ENCODE measurements around the gene PGA3. TPM values are rescaled to one million over a fixed set of nuclear protein-coding genes. Genes with fewer than 3 reads are reported as not detected.
"Not testable (repeated sequence)": the region's sequence is repeated elsewhere in the genome, so short reads cannot be mapped to it uniquely, and the experiment has no call there.

PGA3 gene
- total RNA-seq, 1 experiment from 2014 or later: not detected

- DNase-seq (ENCODE audit: low spot score): no peak
Observed at GRCh38 chr11:61171907-61172306, 31.4 kb upstream of the PGA3 start.

DNA sequence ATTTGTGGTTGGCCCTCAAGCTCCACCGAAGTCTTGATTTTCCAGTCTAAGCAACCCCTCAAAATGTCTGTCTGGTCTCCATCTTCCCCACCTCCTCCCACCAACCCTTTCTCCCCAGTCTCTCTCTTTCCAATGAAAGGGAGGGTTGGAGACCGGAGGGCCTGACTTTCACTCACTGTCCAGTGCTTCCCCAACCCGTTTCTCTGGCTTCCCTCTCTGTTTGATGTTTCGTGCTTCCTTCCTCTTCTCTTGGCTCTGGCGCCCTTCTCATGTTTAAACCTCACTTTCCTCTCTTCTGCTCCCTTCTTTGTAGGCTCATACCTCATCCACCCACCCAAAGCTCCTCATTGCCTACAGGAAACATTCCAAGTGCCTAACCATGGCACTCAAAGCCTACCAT is 31.0 kb upstream of the PGA3 start:
- no peak for DNase-seq (ENCODE audit: low spot score)

GRCh38 chr11:61172888-61173287 is 30.4 kb upstream of the PGA3 start:
- no peak for DNase-seq (ENCODE audit: low spot score)

DNA sequence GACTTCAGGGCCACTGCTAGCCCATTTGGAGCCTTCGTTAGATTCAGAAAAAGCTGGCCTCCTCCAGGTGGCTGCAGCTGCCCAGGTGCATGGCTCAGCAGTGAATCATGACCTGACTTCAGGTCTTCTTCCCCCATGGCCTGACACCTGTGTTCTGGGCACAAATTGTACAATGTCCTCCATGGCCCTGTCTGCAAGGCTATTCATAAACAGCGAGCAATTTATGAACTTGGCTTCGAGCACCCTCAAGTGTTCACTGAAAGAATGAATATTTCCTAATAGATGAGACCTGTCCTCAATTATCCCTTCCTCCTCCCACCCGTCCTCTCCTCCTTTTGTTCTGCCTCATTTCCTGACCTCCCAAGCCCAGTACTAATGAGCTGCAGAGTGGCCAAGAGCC is 29.9 kb upstream of the PGA3 start:
- DNase-seq (ENCODE audit: low spot score): peak; percentile 81

DNA sequence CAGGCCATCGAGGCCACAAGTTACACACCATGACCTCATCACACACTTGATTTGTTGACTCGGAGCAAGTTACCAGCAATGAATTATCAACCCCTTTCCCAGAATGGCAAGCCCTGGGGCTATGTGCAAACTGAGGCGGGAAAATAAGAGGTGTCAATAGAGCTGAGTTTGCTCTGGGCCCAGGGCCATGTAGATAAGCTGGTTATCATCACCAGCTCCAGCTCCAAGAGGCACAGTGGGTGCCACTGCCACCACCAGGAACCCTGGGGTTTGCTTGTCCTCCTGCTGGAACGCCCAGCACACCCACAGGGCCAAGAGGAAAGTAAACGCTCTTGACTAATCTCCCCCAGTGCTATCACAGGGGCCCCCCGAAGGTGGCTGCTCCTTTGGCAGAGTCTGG is 29.0 kb upstream of the PGA3 start:
- DNase-seq (ENCODE audit: low spot score): no peak

DNA sequence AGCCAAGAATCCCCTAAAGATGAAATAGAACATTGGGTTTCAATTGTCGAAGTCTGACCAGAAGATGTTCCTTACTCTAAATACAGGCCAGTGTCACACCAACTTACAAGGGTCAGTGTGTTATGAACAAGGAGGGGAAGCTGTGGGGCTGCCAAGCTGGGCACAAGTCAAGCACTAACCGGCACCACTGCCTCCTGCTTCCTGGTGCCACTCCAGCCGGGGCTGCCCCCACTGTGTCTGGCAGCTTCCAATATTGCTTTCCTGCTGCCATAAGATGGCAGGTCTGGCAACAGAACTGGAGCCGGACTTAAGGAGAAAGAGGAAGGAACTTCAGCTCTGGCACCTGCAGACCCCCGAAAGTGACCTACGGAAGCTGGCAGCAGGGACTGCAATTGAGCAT is 28.4 kb upstream of the PGA3 start:
- no peak for DNase-seq (ENCODE audit: low spot score)

DNA sequence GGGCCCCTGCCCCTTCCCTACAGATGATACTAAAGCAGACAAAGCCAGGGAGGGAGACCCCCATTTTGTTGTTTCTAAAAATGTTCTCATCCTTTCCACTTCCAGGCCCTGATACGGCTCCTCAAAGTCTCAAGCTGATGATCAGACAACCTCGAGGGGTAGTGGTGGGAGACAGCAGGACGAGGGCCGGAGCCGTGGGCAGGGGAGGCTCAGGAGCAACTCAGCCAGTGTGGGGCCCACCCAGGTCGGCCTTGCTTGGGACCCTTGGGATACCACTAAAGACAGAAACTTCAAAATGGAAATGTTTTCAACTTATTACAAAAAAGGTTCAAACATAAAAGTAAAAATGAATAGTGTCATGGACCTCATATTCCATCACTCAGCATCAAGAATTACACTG is 26.9 kb upstream of the PGA3 start:
- DNase-seq (ENCODE audit: low spot score): no peak

- DNase-seq (ENCODE audit: low spot score): not testable (repeated sequence)
Observed at GRCh38 chr11:61180205-61180604, 23.1 kb upstream of the PGA3 start.

- no peak for DNase-seq (ENCODE audit: low spot score)
Observed at GRCh38 chr11:61181489-61181888, 21.8 kb upstream of the PGA3 start.

DNA sequence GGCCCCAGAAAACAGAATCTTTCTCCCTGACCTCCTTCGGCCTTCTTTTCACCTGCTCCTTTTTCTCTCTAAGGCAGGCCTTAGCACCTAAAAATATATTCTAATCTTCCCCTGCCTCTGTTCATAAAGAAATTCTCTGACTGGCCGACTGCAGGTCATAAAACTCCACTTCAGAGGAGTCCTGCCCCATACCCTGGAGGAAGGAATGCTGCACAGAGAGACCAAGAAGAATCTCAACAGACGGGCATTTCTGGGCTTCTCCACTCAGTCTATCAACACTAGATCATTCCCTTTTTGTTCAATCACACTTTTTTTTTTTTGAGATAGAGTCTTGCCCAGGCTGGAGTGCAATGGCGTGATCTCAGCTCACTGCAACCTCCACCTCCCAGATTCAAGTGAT is 19.7 kb upstream of the PGA3 start:
- DNase-seq (ENCODE audit: low spot score): peak; percentile 20

DNA sequence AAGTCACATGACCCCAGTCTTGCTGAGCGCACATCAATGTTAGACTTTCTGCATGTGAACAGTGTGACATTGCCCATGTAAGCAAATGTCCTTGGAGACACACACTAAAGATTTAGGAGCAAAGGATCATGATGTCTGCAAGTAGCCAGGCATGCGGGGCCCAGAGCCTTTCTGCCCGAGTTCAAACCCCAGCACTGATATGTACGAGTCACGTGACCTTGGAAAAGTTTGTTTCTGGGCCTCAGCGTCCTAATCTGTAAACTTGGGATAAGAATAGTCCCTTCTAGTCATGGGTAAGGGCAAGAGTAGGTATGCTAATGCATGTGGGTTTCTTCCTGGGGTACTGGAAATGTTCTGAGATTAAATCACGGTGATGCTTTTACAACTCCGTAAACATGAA is 16.8 kb upstream of the PGA3 start:
- DNase-seq (ENCODE audit: low spot score): no peak

- DNase-seq (ENCODE audit: low spot score): peak; percentile 95
Observed at GRCh38 chr11:61187505-61188130, 15.7 kb upstream of the PGA3 start.

- DNase-seq (ENCODE audit: low spot score): no peak
Observed at GRCh38 chr11:61189933-61190332, 13.4 kb upstream of the PGA3 start.

DNA sequence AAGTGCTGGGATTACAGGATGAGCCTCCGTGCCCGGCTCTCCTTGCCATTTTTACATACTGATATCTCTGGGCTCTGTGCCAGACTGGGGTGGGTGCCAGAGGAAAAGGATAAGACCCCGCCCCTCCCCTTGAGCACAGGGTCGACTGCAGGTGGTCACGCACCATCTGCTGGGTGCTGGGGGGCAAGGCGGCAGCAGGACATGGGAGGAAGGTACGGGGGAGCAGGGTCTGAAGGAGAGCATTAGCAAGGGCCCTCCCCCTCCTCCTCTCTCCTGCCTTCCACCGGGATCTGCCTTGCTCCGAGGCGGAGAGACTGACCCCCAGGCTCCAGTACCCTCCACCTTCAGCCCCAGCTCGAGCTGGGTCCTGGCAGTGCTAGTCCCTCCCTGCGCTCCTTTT is 9.7 kb upstream of the PGA3 start:
- no peak for DNase-seq (ENCODE audit: low spot score)

DNA sequence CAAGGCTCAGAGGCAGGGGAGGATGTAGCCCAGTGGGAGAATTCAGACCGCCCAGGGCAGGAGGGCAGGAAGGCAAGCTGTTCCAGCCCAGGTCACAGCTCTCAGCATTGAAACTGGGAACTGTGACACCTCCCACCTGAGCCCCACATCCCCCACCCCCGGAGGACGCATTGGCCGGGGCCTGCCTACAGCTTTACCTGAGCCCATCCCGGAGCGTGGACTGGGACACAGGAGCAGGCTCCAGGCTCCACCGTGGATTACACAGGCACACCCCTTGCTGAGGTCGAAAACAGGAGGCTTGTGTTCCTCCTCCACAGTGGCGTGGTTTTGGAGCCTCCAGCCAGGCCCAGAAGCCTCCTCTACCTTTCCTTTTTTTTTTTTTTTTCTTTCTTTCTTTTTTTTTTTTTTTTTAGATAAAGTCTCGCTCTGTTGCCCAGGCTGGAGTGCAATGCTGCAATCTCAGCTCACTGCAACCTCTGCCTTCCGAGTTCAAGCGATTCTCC is 9.1 kb upstream of the PGA3 start:
- DNase-seq (ENCODE audit: low spot score): no peak

DNA sequence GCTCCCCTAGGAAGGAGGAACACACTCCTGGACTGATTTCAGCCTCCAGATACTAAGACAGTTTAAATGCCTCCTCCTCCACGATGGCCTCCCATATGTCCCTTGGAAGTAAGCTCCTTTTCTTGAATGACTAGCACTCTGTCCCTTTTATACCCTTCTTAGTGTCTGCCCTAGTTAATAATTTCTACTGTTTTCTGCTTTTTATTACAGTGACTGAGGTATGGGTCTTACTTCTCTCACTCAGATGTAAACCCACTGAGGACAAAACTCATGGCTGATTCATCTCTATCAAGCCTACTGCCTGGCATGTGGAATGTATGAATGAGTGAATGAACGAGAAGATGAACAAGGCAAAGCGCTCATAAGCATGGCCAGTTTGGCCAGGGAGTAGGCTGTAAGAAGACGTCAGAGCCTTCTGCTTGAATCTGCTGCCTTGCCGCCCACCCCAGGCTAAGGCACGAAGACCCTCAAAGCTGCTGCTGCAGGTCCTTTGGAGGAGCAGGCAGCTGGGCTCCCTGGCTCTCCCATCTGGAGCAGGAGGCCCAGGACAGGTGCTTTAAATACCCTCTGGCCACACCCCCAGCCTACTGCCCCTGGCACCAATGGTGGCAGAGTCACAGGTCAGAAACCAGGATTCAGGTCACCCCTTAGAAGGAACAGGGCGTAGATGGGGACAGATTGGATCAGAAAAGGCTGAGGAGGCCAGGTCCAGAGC is 8.2 kb upstream of the PGA3 start:
- DNase-seq (ENCODE audit: low spot score): no peak

DNA sequence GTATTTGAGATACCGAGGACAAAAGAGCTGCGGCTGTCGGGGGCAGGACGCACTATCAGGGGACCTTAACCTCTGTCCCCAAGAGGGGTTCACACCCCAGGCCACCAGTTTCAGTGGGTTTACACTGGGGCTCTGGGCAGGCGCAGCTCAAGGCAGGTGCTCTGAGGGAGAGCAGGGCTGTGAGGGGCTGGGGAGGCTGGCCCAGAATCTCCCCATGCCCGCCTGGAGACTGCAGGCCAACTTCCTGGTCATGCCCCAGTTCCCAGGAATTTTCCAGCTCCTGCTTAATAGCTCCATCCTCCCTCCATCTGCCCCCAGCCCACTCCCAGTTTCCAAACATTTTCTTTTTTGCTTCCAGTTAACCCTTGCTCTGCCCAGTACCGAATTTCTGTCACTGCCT is 7.6 kb upstream of the PGA3 start:
- DNase-seq (ENCODE audit: low spot score): no peak

DNA sequence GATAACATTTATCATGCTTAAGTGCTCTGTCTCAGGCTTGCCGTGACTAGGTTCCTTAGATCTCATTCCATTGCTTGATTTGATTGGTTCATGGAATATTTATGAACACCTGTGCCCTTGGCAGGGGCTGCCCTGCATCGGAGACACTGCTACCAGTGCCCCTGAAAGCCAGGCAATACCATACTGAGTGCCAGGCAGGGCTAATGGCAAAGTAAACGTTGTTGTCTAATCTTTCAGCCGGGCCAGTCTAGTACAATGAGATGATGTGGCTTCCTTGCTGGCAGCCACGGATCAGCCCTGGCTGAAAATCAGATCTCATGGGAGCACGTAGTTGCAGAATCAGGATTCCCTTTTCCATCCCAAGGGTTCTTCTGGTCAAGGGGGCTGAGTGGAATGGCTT is 5.0 kb upstream of the PGA3 start:
- DNase-seq (ENCODE audit: low spot score): no peak

- DNase-seq (ENCODE audit: low spot score): no peak
Observed at GRCh38 chr11:61198948-61199523, 4.3 kb upstream of the PGA3 start.

DNA sequence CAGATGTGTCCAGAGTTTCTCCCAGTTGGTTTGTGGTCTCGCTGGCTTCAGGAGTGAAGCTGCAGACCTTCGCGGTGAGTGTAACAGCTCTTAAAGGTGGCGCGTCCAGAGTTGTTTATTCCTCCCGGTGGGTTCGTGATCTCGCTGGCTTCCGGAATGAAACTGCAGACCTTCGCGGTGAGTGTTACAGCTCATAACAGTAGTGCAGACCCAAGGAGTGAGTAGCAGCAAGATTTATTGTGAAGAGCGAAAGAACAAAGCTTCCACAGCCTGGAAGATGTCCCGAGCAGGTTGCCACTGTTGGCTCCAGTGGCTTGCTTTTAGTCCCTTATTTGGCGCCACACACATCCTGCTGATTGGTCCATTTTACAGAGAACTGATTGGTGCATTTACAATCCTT is 1.8 kb upstream of the PGA3 start:
- no peak for DNase-seq (ENCODE audit: low spot score)

DNA sequence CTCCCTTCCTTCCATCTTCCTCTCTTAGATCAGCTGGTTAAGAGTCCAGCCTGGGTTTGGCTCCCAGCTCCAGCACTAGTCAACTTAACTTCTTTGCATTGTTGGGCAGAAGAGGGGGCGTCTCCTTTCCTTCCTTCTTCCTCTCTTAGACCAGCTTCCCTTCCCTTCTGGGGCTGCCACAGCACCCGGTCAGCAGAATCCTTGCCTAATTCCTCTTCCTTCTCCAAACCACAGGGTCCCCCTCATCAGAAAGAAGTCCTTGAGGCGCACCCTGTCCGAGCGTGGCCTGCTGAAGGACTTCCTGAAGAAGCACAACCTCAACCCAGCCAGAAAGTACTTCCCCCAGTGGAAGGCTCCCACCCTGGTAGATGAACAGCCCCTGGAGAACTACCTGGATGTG is 558 bp downstream of the PGA3 start:
- DNase-seq (ENCODE audit: low spot score): not testable (repeated sequence)

DNA sequence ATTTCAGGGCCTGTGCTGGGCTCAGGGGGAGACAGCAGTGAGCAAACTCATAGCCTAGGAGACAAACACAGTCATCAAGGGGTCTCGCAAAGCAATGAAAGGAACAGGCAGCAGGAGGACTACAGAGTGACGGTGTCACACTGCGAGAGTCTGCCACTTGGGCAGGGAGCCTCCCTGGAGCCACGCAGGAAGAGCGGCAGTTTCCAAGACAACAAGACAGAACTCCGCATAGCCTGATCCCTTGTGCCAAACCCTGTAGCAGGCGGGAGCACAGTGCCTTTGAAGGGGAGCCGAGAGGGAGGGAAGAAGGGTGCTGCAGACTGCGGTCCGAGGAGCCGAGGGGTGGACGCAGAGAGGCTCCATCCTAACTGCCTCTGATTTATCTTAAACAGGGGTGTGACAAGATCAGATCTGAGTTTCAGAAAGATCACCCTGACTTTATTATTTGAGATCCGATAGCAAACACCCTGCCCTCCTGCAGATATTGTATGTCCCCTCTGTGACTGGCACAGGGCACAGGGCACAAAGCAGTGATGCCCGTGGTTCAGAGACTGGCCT is 1.3 kb downstream of the PGA3 start:
- not testable (repeated sequence) for DNase-seq (ENCODE audit: low spot score)

Measured in HT-29 (cell line).